ENCODE results near the gene NXNL1.

NXNL1 gene

DNA sequence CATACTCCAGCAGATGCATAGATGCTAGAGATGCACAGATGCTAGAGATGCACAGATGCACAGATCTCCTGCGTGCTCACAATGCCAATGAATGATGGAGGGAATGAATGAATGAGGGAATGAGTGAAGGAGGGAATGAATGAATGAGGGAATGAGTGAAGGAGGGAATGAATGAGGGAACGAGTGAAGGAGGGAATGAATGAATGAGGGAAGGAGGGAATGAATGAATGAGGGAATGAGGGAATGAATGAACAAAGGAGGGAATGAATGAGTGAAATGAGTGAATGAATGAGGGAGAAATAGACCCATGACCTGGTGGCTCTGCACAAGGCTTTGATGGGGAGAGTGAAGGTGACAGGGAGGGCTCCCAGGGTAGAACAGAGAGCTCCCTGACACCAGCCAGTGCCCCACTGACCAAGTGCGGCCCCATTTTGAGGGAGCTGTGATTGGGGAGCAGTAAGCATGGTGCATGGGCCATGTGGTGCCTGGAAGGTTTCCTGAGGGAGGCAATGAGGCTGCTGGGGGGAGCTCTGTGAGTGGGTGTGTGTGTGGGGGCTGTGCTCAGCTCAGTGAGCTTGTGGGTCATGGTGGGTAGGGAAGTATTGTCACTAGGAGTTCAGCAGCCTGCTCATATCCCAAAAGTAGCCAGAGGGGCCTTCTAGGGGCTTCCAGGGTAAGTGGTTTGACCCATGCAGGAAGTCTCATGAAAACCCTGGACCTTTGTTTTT lies 22.3 kb upstream of the NXNL1 start:
- TF ChIP-seq TAF1 (IDR thresholded peaks at IDR 0.05; ENCODE audit: borderline replicate concordance, insufficient read depth, low read length) (no peak), SIN3A (IDR thresholded peaks at IDR 0.05; ENCODE audit: borderline replicate concordance, insufficient read depth, low read length) (no peak), POLR2AphosphoS5 (IDR thresholded peaks at IDR 0.05; ENCODE audit: low read depth, low read length) (no peak)
- TF ChIP-seq, protein P1, sequence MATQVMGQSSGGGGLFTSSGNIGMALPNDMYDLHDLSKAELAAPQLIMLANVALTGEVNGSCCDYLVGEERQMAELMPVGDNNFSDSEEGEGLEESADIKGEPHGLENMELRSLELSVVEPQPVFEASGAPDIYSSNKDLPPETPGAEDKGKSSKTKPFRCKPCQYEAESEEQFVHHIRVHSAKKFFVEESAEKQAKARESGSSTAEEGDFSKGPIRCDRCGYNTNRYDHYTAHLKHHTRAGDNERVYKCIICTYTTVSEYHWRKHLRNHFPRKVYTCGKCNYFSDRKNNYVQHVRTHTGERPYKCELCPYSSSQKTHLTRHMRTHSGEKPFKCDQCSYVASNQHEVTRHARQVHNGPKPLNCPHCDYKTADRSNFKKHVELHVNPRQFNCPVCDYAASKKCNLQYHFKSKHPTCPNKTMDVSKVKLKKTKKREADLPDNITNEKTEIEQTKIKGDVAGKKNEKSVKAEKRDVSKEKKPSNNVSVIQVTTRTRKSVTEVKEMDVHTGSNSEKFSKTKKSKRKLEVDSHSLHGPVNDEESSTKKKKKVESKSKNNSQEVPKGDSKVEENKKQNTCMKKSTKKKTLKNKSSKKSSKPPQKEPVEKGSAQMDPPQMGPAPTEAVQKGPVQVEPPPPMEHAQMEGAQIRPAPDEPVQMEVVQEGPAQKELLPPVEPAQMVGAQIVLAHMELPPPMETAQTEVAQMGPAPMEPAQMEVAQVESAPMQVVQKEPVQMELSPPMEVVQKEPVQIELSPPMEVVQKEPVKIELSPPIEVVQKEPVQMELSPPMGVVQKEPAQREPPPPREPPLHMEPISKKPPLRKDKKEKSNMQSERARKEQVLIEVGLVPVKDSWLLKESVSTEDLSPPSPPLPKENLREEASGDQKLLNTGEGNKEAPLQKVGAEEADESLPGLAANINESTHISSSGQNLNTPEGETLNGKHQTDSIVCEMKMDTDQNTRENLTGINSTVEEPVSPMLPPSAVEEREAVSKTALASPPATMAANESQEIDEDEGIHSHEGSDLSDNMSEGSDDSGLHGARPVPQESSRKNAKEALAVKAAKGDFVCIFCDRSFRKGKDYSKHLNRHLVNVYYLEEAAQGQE (IDR thresholded peaks at IDR 0.05; ENCODE audit: insufficient read depth in 1 of 2, low read depth in 2 of 2, low read length in 2 of 2) = no peak

DNA sequence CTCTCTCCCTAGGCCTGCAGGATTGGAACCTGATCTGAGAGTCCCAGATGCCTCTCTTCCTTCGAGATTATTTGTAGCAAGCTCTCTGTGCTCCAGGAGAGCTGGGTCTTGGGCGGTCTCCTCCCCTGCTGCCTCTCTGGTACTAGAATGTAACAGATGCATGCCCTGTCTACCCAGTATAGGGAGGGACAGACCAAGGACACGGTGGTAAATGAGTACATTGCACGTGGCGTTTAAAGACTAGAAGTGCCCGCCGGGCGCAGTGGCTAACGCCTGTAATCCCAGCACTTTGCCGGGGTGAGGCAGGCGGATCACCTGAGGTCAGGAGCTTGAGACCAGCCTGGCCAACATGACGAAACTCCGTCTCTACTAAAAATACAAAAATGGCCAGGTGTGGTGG lies 21.3 kb upstream of the NXNL1 start:
- TF ChIP-seq POLR2AphosphoS5 (IDR thresholded peaks at IDR 0.05; ENCODE audit: low read depth, low read length) (no peak), SIN3A (IDR thresholded peaks at IDR 0.05; ENCODE audit: borderline replicate concordance, insufficient read depth, low read length) (no peak), TAF1 (IDR thresholded peaks at IDR 0.05; ENCODE audit: borderline replicate concordance, insufficient read depth, low read length) (no peak), FOXP2 (optimal IDR thresholded peaks at IDR 0.05; ENCODE audit: borderline replicate concordance, extremely low read depth, extremely low read length, insufficient read depth) (no peak)
- TF ChIP-seq, protein P1 (IDR thresholded peaks at IDR 0.05; ENCODE audit: insufficient read depth in 1 of 2, low read depth in 2 of 2, low read length in 2 of 2) = no peak

DNA sequence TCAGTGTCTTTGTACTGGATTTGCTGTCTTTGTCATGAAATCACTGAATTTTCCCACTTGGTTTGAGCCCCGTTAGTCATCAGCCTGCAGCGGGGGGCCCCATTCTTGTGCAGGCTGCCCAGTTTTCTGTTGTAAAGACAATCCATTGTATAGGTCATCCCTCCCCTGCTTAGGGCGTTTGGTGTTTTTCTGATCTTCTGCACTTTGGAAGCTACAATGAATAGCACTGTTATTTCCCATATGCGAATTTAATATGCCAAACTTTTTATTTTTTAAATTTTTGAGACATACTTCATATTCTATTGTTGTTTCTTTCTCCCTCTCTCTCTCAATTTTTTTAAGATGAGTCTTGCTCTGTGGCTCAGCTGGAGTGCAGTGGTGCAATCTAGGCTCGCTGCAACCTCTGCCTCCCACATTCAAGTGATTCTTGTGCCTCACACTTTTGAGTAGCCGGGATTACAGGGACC lies 18.6 kb upstream of the NXNL1 start:
- TF ChIP-seq TAF1 (IDR thresholded peaks at IDR 0.05; ENCODE audit: borderline replicate concordance, insufficient read depth, low read length) (no peak), FOXP2 (optimal IDR thresholded peaks at IDR 0.05; ENCODE audit: borderline replicate concordance, extremely low read depth, extremely low read length, insufficient read depth) (no peak), POLR2AphosphoS5 (IDR thresholded peaks at IDR 0.05; ENCODE audit: low read depth, low read length) (no peak), SIN3A (IDR thresholded peaks at IDR 0.05; ENCODE audit: borderline replicate concordance, insufficient read depth, low read length) (no peak)
- TF ChIP-seq, protein P1 (IDR thresholded peaks at IDR 0.05; ENCODE audit: insufficient read depth in 1 of 2, low read depth in 2 of 2, low read length in 2 of 2) = no peak

DNA sequence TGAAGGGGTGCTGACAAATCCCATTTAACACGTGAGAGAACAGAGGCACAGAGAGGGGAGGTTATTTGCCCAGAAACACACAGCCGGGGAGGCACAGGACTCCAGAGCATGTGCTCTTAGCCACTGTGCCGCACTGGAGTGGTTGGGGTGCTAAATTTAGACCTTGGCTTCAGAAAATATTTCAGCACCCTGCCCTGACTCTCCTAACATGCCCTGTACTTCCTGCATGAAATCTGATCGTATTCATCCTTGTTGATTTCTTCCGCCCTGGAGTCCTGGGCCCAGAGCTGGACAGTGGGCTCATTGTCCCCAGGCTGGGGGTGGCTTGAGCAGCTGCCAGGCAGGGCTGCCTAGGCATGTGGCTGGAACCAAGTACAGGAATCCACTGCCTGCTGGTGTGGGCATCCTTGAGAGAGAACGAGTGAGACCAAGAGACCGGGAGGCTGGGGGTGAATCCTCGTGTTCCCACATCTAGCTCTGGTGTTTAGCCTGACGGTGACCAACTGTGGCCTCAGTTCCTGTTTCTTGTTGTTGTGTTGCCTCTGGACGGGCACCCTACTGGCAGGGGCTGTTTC lies 14.9 kb upstream of the NXNL1 start:
- no peak for TF ChIP-seq POLR2AphosphoS5 (IDR thresholded peaks at IDR 0.05; ENCODE audit: low read depth, low read length)
- TF ChIP-seq, protein P1 (IDR thresholded peaks at IDR 0.05; ENCODE audit: insufficient read depth in 1 of 2, low read depth in 2 of 2, low read length in 2 of 2) = no peak
- no peak for TF ChIP-seq FOXP2 (optimal IDR thresholded peaks at IDR 0.05; ENCODE audit: borderline replicate concordance, extremely low read depth, extremely low read length, insufficient read depth)
- no peak for TF ChIP-seq SIN3A (IDR thresholded peaks at IDR 0.05; ENCODE audit: borderline replicate concordance, insufficient read depth, low read length)
- TF ChIP-seq TAF1 (IDR thresholded peaks at IDR 0.05; ENCODE audit: borderline replicate concordance, insufficient read depth, low read length) = no peak
